ENCODE measurements around the gene ASB15.

Gene ASB15

GRCh38 chr7:123679614-123680013 lies 78.0 kb downstream of the ASB15 start:
- H3K4me2 ChIP-seq (ENCODE audit: low read length) = no peak overlapping the region
- H3K9ac ChIP-seq (ENCODE audit: low read length) = no peak overlapping the region
- H3K14ac ChIP-seq (ENCODE audit: low read length) = no peak overlapping the region
- H3K36me3 ChIP-seq (ENCODE audit: control insufficient read depth in 1 of 2, insufficient read depth in 2 of 2, low read length in 2 of 2) = no peaks in the 10 kb centered on the region
- no peak overlapping the region for H4K8ac ChIP-seq (ENCODE audit: low read depth, low read length)
- no peak overlapping the region for H3K18ac ChIP-seq (ENCODE audit: low read length)
- H3K4ac ChIP-seq (ENCODE audit: low read depth, low read length) = no peak overlapping the region
- no peaks in the 10 kb centered on the region for H3K9me3 ChIP-seq (ENCODE audit: insufficient read depth, low read depth, low read length)
- H3K4me3 ChIP-seq (ENCODE audit: low read depth, low read length) = no peak overlapping the region
- no peaks in the 10 kb centered on the region for H3K79me2 ChIP-seq (ENCODE audit: control insufficient read depth, insufficient read depth, low read length, poor library complexity)
- H4K91ac ChIP-seq (ENCODE audit: low read depth, low read length) = no peak overlapping the region
- H3K27ac ChIP-seq (ENCODE audit: low read depth, low read length) = no peak overlapping the region
- H3K27me3 ChIP-seq (ENCODE audit: insufficient read depth, low read length) = no peaks in the 10 kb centered on the region
- H2BK5ac ChIP-seq (ENCODE audit: low read depth, low read length, poor library complexity) = no peak overlapping the region
- H3K79me1 ChIP-seq (ENCODE audit: low read length) = peaks cover 2% of the 10 kb centered on the region
- WGBS (ENCODE audit: extremely low coverage, insufficient coverage, insufficient read length) = no CpG with 5 or more reads among the region's 3 CpGs
- H2AFZ ChIP-seq (ENCODE audit: insufficient read depth, low read length, poor library complexity) = no peak overlapping the region
- no peak overlapping the region for H2BK120ac ChIP-seq (ENCODE audit: insufficient read depth, low read length, poor library complexity)
- no peak for DNase-seq
- no peak overlapping the region for H2BK12ac ChIP-seq (ENCODE audit: low read length)
- H3K23ac ChIP-seq (ENCODE audit: low read length) = no peak overlapping the region
- H2AK5ac ChIP-seq (ENCODE audit: low read length) = no peak overlapping the region
- peaks cover 0 to 2% of the 10 kb centered on the region in 2 experiments for H3K4me1 ChIP-seq (ENCODE audit: control insufficient read depth in 1 of 2, insufficient read depth in 2 of 2, low read length in 2 of 2)
- H4K12ac ChIP-seq (ENCODE audit: low read depth, low read length) = no peak overlapping the region

- Histone ChIP-seq H3K9me3 (ENCODE audit: insufficient read depth, low read depth, low read length) (no peaks in the 10 kb centered on the region), H2AFZ (ENCODE audit: insufficient read depth, low read length, poor library complexity) (no peak overlapping the region), H3K79me1 (ENCODE audit: low read length) (peaks cover 2% of the 10 kb centered on the region), H2AK5ac (ENCODE audit: low read length) (no peak overlapping the region), H3K4ac (ENCODE audit: low read depth, low read length) (no peak overlapping the region), H2BK5ac (ENCODE audit: low read depth, low read length, poor library complexity) (no peak overlapping the region), H4K8ac (ENCODE audit: low read depth, low read length) (no peak overlapping the region), H3K18ac (ENCODE audit: low read length) (no peak overlapping the region), H3K27me3 (ENCODE audit: insufficient read depth, low read length) (no peaks in the 10 kb centered on the region), H3K4me3 (ENCODE audit: low read depth, low read length) (no peak overlapping the region), H2BK12ac (ENCODE audit: low read length) (no peak overlapping the region), H3K9ac (ENCODE audit: low read length) (no peak overlapping the region), H3K36me3 (ENCODE audit: control insufficient read depth in 1 of 2, insufficient read depth in 2 of 2, low read length in 2 of 2) (no peaks in the 10 kb centered on the region), H4K91ac (ENCODE audit: low read depth, low read length) (no peak overlapping the region), H3K23ac (ENCODE audit: low read length) (no peak overlapping the region), H3K4me1 (ENCODE audit: control insufficient read depth in 1 of 2, insufficient read depth in 2 of 2, low read length in 2 of 2) (peaks cover 0 to 2% of the 10 kb centered on the region in 2 experiments), H3K27ac (ENCODE audit: low read depth, low read length) (no peak overlapping the region), H3K14ac (ENCODE audit: low read length) (no peak overlapping the region), H3K79me2 (ENCODE audit: control insufficient read depth, insufficient read depth, low read length, poor library complexity) (no peaks in the 10 kb centered on the region), H2BK120ac (ENCODE audit: insufficient read depth, low read length, poor library complexity) (no peak overlapping the region), H3K4me2 (ENCODE audit: low read length) (no peak overlapping the region), H4K12ac (ENCODE audit: low read depth, low read length) (no peak overlapping the region)
- no CpG with 5 or more reads among the region's 3 CpGs for WGBS (ENCODE audit: extremely low coverage, insufficient coverage, insufficient read length)
- DNase-seq = no peak
Observed at GRCh38 chr7:123680580-123680979, 79.0 kb downstream of the ASB15 start.

- no peak overlapping the region for H3K14ac ChIP-seq (ENCODE audit: low read length)
- H3K4me3 ChIP-seq (ENCODE audit: low read depth, low read length) = no peak overlapping the region
- no peak overlapping the region for H2AK5ac ChIP-seq (ENCODE audit: low read length)
- no peak overlapping the region for H3K23ac ChIP-seq (ENCODE audit: low read length)
- H3K18ac ChIP-seq (ENCODE audit: low read length) = no peak overlapping the region
- H3K79me2 ChIP-seq (ENCODE audit: control insufficient read depth, insufficient read depth, low read length, poor library complexity) = no peaks in the 10 kb centered on the region
- H4K12ac ChIP-seq (ENCODE audit: low read depth, low read length) = no peak overlapping the region
- H2BK120ac ChIP-seq (ENCODE audit: insufficient read depth, low read length, poor library complexity) = no peak overlapping the region
- H3K4me2 ChIP-seq (ENCODE audit: low read length) = no peak overlapping the region
- H3K27ac ChIP-seq (ENCODE audit: low read depth, low read length) = no peak overlapping the region
- H2BK12ac ChIP-seq (ENCODE audit: low read length) = no peak overlapping the region
- H3K27me3 ChIP-seq (ENCODE audit: insufficient read depth, low read length) = no peaks in the 10 kb centered on the region
- H3K4me1 ChIP-seq (ENCODE audit: control insufficient read depth in 1 of 2, insufficient read depth in 2 of 2, low read length in 2 of 2) = peaks cover 0 to 2% of the 10 kb centered on the region in 2 experiments
- 100% methylated on average over 1 of the region's 2 CpGs for WGBS (ENCODE audit: extremely low coverage, insufficient coverage, insufficient read length)
- H3K4ac ChIP-seq (ENCODE audit: low read depth, low read length) = no peak overlapping the region
- DNase-seq = no peak
- no peak overlapping the region for H4K8ac ChIP-seq (ENCODE audit: low read depth, low read length)
- no peaks in the 10 kb centered on the region for H3K79me1 ChIP-seq (ENCODE audit: low read length)
- H4K91ac ChIP-seq (ENCODE audit: low read depth, low read length) = no peak overlapping the region
- H3K36me3 ChIP-seq (ENCODE audit: control insufficient read depth in 1 of 2, insufficient read depth in 2 of 2, low read length in 2 of 2) = no peaks in the 10 kb centered on the region
- H2AFZ ChIP-seq (ENCODE audit: insufficient read depth, low read length, poor library complexity) = no peak overlapping the region
- H2BK5ac ChIP-seq (ENCODE audit: low read depth, low read length, poor library complexity) = no peak overlapping the region
- no peaks in the 10 kb centered on the region for H3K9me3 ChIP-seq (ENCODE audit: insufficient read depth, low read depth, low read length)
- no peak overlapping the region for H3K9ac ChIP-seq (ENCODE audit: low read length)
Observed at GRCh38 chr7:123681561-123681960, 79.9 kb downstream of the ASB15 start.

GRCh38 chr7:123682690-123683089 lies 81.1 kb downstream of the ASB15 start:
- Histone ChIP-seq H2BK5ac (ENCODE audit: low read depth, low read length, poor library complexity) (no peak overlapping the region), H3K4me2 (ENCODE audit: low read length) (no peak overlapping the region), H2AK5ac (ENCODE audit: low read length) (no peak overlapping the region), H3K4ac (ENCODE audit: low read depth, low read length) (no peak overlapping the region), H2BK12ac (ENCODE audit: low read length) (no peak overlapping the region), H3K14ac (ENCODE audit: low read length) (no peak overlapping the region), H3K27ac (ENCODE audit: low read depth, low read length) (no peak overlapping the region), H4K8ac (ENCODE audit: low read depth, low read length) (no peak overlapping the region), H3K4me1 (ENCODE audit: control insufficient read depth in 1 of 2, insufficient read depth in 2 of 2, low read length in 2 of 2) (peaks cover 0 to 2% of the 10 kb centered on the region in 2 experiments), H3K18ac (ENCODE audit: low read length) (no peak overlapping the region), H3K9me3 (ENCODE audit: insufficient read depth, low read depth, low read length) (no peaks in the 10 kb centered on the region), H4K91ac (ENCODE audit: low read depth, low read length) (no peak overlapping the region), H3K36me3 (ENCODE audit: control insufficient read depth in 1 of 2, insufficient read depth in 2 of 2, low read length in 2 of 2) (no peaks in the 10 kb centered on the region), H4K12ac (ENCODE audit: low read depth, low read length) (no peak overlapping the region), H2AFZ (ENCODE audit: insufficient read depth, low read length, poor library complexity) (no peak overlapping the region), H3K4me3 (ENCODE audit: low read depth, low read length) (no peak overlapping the region), H3K79me2 (ENCODE audit: control insufficient read depth, insufficient read depth, low read length, poor library complexity) (no peaks in the 10 kb centered on the region), H3K9ac (ENCODE audit: low read length) (no peak overlapping the region), H3K79me1 (ENCODE audit: low read length) (no peaks in the 10 kb centered on the region), H3K23ac (ENCODE audit: low read length) (no peak overlapping the region), H3K27me3 (ENCODE audit: insufficient read depth, low read length) (no peaks in the 10 kb centered on the region), H2BK120ac (ENCODE audit: insufficient read depth, low read length, poor library complexity) (no peak overlapping the region)
- no CpG with 5 or more reads among the region's 1 CpG for WGBS (ENCODE audit: extremely low coverage, insufficient coverage, insufficient read length)
- DNase-seq = peak; percentile 64 to 91

Measured in trophoblast cell (in vitro differentiated cells and primary cell).